Left lobe of liver (tissue), 2 donors: ENCODE data around the gene FBXO8. TPM values are rescaled to one million over a fixed set of nuclear protein-coding genes. Genes with fewer than 3 reads are reported as not detected.
"Not testable (repeated sequence)": the region's sequence is repeated elsewhere in the genome, so short reads cannot be mapped to it uniquely, and the experiment has no call there.

Experiments used
- ATAC-seq: fragments of 200-7000 bp; cut with Tn5 transposase; one replicate; pipeline ENCODE4 v1.9.1; 2020; ENCODE audit warnings: mild to moderate bottlenecking, moderate library complexity
- DNase-seq: peaks from one replicate; pipeline ENCODE4 v3.0.0-alpha.2; 2020; ENCODE audit warnings: low spot score
- total RNA-seq: library from RNA; stranded (reverse); gene quantifications from one replicate; pipeline ENCODE4 v1.2.1, GENCODE V29; 2021
- donor health status: DM: no; HTN: no; CAD: no; lungs with moderate emphysema.
- donor health status: DM: no; HTN: yes; CAD: no.

Gene FBXO8
- total RNA-seq, 1 donor from 2014 or later: 30.7 TPM

- ATAC-seq: no peak
- no peak for DNase-seq
Observed at GRCh38 chr4:174284487-174284886, 1.0 kb upstream of the FBXO8 start.

GRCh38 chr4:174282836-174283506 lies 496 bp downstream of the FBXO8 start:
- DNase-seq (peak; percentile 86), ATAC-seq (peak; percentile 97)

GRCh38 chr4:174281901-174282300 lies 1.6 kb downstream of the FBXO8 start:
- no peak for ATAC-seq
- DNase-seq: no peak

GRCh38 chr4:174281182-174281737 lies 2.2 kb downstream of the FBXO8 start:
- no peak for DNase-seq
- ATAC-seq: no peak

GRCh38 chr4:174279433-174280155 lies 3.9 kb downstream of the FBXO8 start:
- no peak for ATAC-seq

GRCh38 chr4:174278467-174278866 lies 5.0 kb downstream of the FBXO8 start:
- DNase-seq: no peak
- no peak for ATAC-seq

More at GRCh38 chr4:174279433-174280155, 3.9 kb downstream of the FBXO8 start:
- no peak for DNase-seq

- ATAC-seq (no peak), DNase-seq (no peak)
Observed at GRCh38 chr4:174277433-174277832, 6.0 kb downstream of the FBXO8 start.

- ATAC-seq: no peak
Observed at GRCh38 chr4:174275101-174275500, 8.4 kb downstream of the FBXO8 start.

GRCh38 chr4:174274436-174274835 lies 9.0 kb downstream of the FBXO8 start:
- no peak for ATAC-seq
- DNase-seq: no peak

More at GRCh38 chr4:174275101-174275500, 8.4 kb downstream of the FBXO8 start:
- no peak for DNase-seq

GRCh38 chr4:174273930-174274329 lies 9.5 kb downstream of the FBXO8 start:
- no peak for DNase-seq
- ATAC-seq: no peak

GRCh38 chr4:174266416-174266815 lies 17.1 kb downstream of the FBXO8 start:
- no peak for ATAC-seq
- DNase-seq: no peak

- DNase-seq (no peak), ATAC-seq (no peak)
Observed at GRCh38 chr4:174265916-174266315, 17.6 kb downstream of the FBXO8 start.

- DNase-seq (no peak), ATAC-seq (no peak)
Observed at GRCh38 chr4:174263445-174263736, 20.1 kb downstream of the FBXO8 start.

- peak; percentile 51 for DNase-seq
Observed at GRCh38 chr4:174262624-174263444, 20.6 kb downstream of the FBXO8 start.

GRCh38 chr4:174261432-174261831 lies 22.0 kb downstream of the FBXO8 start:
- not testable (repeated sequence) for DNase-seq, ATAC-seq

More at GRCh38 chr4:174262624-174263444, 20.6 kb downstream of the FBXO8 start:
- ATAC-seq: peak; percentile 90

- DNase-seq (no peak), ATAC-seq (peak; percentile 39)
Observed at GRCh38 chr4:174260099-174260498, 23.4 kb downstream of the FBXO8 start.

GRCh38 chr4:174259580-174259979 lies 23.9 kb downstream of the FBXO8 start:
- DNase-seq (no peak), ATAC-seq (no peak)

- DNase-seq (no peak), ATAC-seq (no peak)
Observed at GRCh38 chr4:174256277-174256713, 27.2 kb downstream of the FBXO8 start.

- no peak for DNase-seq
- no peak for ATAC-seq
Observed at GRCh38 chr4:174255786-174256185, 27.7 kb downstream of the FBXO8 start.

- DNase-seq (no peak), ATAC-seq (no peak)
Observed at GRCh38 chr4:174255374-174255773, 28.1 kb downstream of the FBXO8 start.

GRCh38 chr4:174254613-174255012 lies 28.9 kb downstream of the FBXO8 start:
- no peak for DNase-seq

More at GRCh38 chr4:174254613-174255012, 28.9 kb downstream of the FBXO8 start:
- ATAC-seq: no peak
